GM08714 (cell line): ENCODE measurements around the gene PHLPP1.
A peak's percentile ranks its signal among the peaks of the same experiment; 100 is the strongest.

ENCODE experiments used
- H3K4me3 ChIP-seq: fragments of 200-500 bp; sonication (Bioruptor generic); 2 replicates; pipeline ENCODE4 v1.5.1; 2014; ENCODE audit warnings: mild to moderate bottlenecking, low read length, inconsistent platforms
- ZNF274 ChIP-seq: IDR thresholded peaks from 2 replicates; pipeline ENCODE4 v1.6.1; 2012; ENCODE audit warnings: mild to moderate bottlenecking, low read depth, low read length

The PHLPP1 gene

GRCh38 chr18:62870643-62871042 is 155.3 kb downstream of the PHLPP1 start:
- TF ChIP-seq ZNF274, result no peak
- H3K4me3 ChIP-seq, result no peak overlapping the region

- no peak for TF ChIP-seq ZNF274
- no peak overlapping the region for H3K4me3 ChIP-seq
These were observed 160.0 kb downstream of the PHLPP1 start for GRCh38 chr18:62875323-62875722.

GRCh38 chr18:62876111-62876510 is 160.8 kb downstream of the PHLPP1 start:
- H3K4me3 ChIP-seq, result no peak overlapping the region
- TF ChIP-seq ZNF274, result no peak

- no peak overlapping the region for H3K4me3 ChIP-seq
- TF ChIP-seq ZNF274, result no peak
These were observed 161.5 kb downstream of the PHLPP1 start for GRCh38 chr18:62876828-62877227.

GRCh38 chr18:62877411-62878221 is 162.3 kb downstream of the PHLPP1 start:
- TF ChIP-seq ZNF274, result no peak
- no peak overlapping the region for H3K4me3 ChIP-seq

GRCh38 chr18:62878305-62878704 is 163.0 kb downstream of the PHLPP1 start:
- no peak for TF ChIP-seq ZNF274
- H3K4me3 ChIP-seq, result no peak overlapping the region

GRCh38 chr18:62880034-62880433 is 164.7 kb downstream of the PHLPP1 start:
- H3K4me3 ChIP-seq, result no peak overlapping the region
- no peak for TF ChIP-seq ZNF274

- H3K4me3 ChIP-seq, result no peak overlapping the region
- TF ChIP-seq ZNF274, result no peak
These were observed 165.5 kb downstream of the PHLPP1 start for GRCh38 chr18:62880673-62881364.

- TF ChIP-seq ZNF274, result no peak
These were observed 166.2 kb downstream of the PHLPP1 start for GRCh38 chr18:62881509-62882016.

GRCh38 chr18:62883937-62884735 is 168.8 kb downstream of the PHLPP1 start:
- H3K4me3 ChIP-seq, result no peak overlapping the region
- TF ChIP-seq ZNF274, result no peak

More at GRCh38 chr18:62881509-62882016, 166.2 kb downstream of the PHLPP1 start:
- peak overlapping the region; percentile 2; the same call in 1 of the 2 replicates for H3K4me3 ChIP-seq

GRCh38 chr18:62885804-62886203 is 170.5 kb downstream of the PHLPP1 start:
- TF ChIP-seq ZNF274, result no peak
- no peak overlapping the region for H3K4me3 ChIP-seq

GRCh38 chr18:62894681-62895390 is 179.5 kb downstream of the PHLPP1 start:
- H3K4me3 ChIP-seq, result no peak overlapping the region
- no peak for TF ChIP-seq ZNF274

- no peak overlapping the region for H3K4me3 ChIP-seq
- no peak for TF ChIP-seq ZNF274
These were observed 181.8 kb downstream of the PHLPP1 start for GRCh38 chr18:62897153-62897552.

- no peak overlapping the region for H3K4me3 ChIP-seq
- no peak for TF ChIP-seq ZNF274
These were observed 183.0 kb downstream of the PHLPP1 start for GRCh38 chr18:62898359-62898758.

GRCh38 chr18:62899534-62899933 is 184.2 kb downstream of the PHLPP1 start:
- H3K4me3 ChIP-seq, result no peak overlapping the region
- TF ChIP-seq ZNF274, result no peak
